ENCODE measurements around the gene POLDIP2. TPM values are rescaled to one million over a fixed set of nuclear protein-coding genes. Genes with fewer than 3 reads are reported as not detected.
A peak's percentile ranks its signal among the peaks of the same experiment; 100 is the strongest.

POLDIP2 gene
- total and polyA plus RNA-seq, 7 experiments from 2014 or later, result 27.9 to 89.3 (median 31.1) TPM

GRCh38 chr17:28347261-28347891 lies 10.0 kb downstream of the POLDIP2 start:
- ChIA-PET POLR2A (interaction anchor here (1.2 to 3.0 kb wide), 3 partner anchors 10 to 12 kb away, joined by 3 to 15 read pairs (median 8); partner anchors contain the start of genes IFT20, POLDIP2 and TNFAIP1), CTCF (no interaction called here)
- Mint-ChIP-seq H3K27me3 (no peaks in the 10 kb centered on the region), H3K27ac (peak overlapping the region in 1 of 9 donors; percentile 2), H3K4me3 (no peak overlapping the region), H3K9me3 (no peaks in the 10 kb centered on the region), H3K4me1 (peaks cover 0 to 4% (median 0%) of the 10 kb centered on the region in 7 donors), H3K36me3 (peaks cover 0 to 31% (median 19%) of the 10 kb centered on the region in 5 donors)
- Histone ChIP-seq H3K4me3 (ENCODE audit: low read length) (no peak overlapping the region), H3K27ac (ENCODE audit: low read depth, low read length) (no peak overlapping the region), H3K9me3 (ENCODE audit: control insufficient read depth in 2 of 3, low read length in 3 of 3) (no peaks in the 10 kb centered on the region), H3K27me3 (ENCODE audit: control insufficient read depth in 2 of 2, insufficient read depth in 2 of 2, low read length in 2 of 2) (no peaks in the 10 kb centered on the region), H3K4me1 (ENCODE audit: control insufficient read depth in 2 of 2, insufficient read depth in 2 of 2, low read length in 2 of 2) (no peaks in the 10 kb centered on the region), H3K36me3 (ENCODE audit: control insufficient read depth in 2 of 3, insufficient read depth in 3 of 3, low read length in 3 of 3) (peaks cover 15 to 97% (median 22%) of the 10 kb centered on the region in 3 experiments)
- ATAC-seq (no peak), DNase-seq (no peak)
- intact Hi-C loops (cut with micrococcal nuclease), result no loop called here

- Mint-ChIP-seq H3K27ac (peak overlapping the region in 1 of 9 donors; percentile 45), H3K4me1 (peaks cover 0 to 4% (median 0%) of the 10 kb centered on the region in 7 donors)
- POLR2A ChIA-PET, result interaction anchor here (1.2 to 3.0 kb wide), 4 partner anchors 9 to 11 kb away, joined by 3 to 15 read pairs (median 6); partner anchors contain the start of genes IFT20, POLDIP2 and TNFAIP1
Measured at GRCh38 chr17:28346746-28347246, 10.5 kb downstream of the POLDIP2 start.

DNA sequence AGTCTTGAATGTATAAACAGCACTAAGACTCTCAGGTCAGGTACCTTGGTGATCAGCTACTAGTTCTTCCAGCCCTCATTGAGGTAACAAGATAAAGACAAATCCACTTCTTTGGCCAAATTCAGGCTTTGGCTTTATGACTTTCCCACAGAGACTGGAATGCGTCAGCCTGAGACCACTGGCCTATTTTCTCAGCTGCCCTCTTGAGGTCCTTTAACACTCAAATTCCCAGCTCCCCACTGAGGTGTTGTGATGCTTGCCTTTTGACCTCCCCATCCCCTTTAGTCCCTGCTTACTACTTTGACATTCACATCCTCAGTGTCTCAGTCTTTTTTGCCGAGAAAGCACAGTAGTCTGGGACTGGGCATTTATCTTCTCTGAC lies 11.1 kb downstream of the POLDIP2 start:
- Histone ChIP-seq H3K4me1 (ENCODE audit: control insufficient read depth in 2 of 2, insufficient read depth in 2 of 2, low read length in 2 of 2) (no peaks in the 10 kb centered on the region), H3K27ac (ENCODE audit: low read depth, low read length) (no peak overlapping the region), H3K9me3 (ENCODE audit: control insufficient read depth in 2 of 3, low read length in 3 of 3) (no peaks in the 10 kb centered on the region), H3K36me3 (ENCODE audit: control insufficient read depth in 2 of 3, insufficient read depth in 3 of 3, low read length in 3 of 3) (peaks cover 13 to 98% (median 21%) of the 10 kb centered on the region in 3 experiments), H3K27me3 (ENCODE audit: control insufficient read depth in 2 of 2, insufficient read depth in 2 of 2, low read length in 2 of 2) (no peaks in the 10 kb centered on the region), H3K4me3 (ENCODE audit: low read length) (no peak overlapping the region)
- DNase-seq (no peak), ATAC-seq (no peak)
- ChIA-PET CTCF (no interaction called here), POLR2A (interaction anchor here (0.9 to 1.8 kb wide), 3 partner anchors 10 to 11 kb away, joined by 3 to 8 read pairs (median 3); partner anchors contain the start of genes IFT20, POLDIP2 and TNFAIP1)
- Mint-ChIP-seq H3K4me3 (no peak overlapping the region), H3K27me3 (no peaks in the 10 kb centered on the region), H3K36me3 (peaks cover 4 to 43% (median 11%) of the 10 kb centered on the region in 5 donors), H3K4me1 (peaks cover 0 to 4% (median 0%) of the 10 kb centered on the region in 7 donors), H3K27ac (peak overlapping the region in 3 of 9 donors; percentile 2 to 45 (median 5)), H3K9me3 (no peaks in the 10 kb centered on the region)
- intact Hi-C loops (cut with micrococcal nuclease), result no loop called here

More at GRCh38 chr17:28346746-28347246, 10.5 kb downstream of the POLDIP2 start:
- Mint-ChIP-seq H3K27me3 (no peaks in the 10 kb centered on the region), H3K9me3 (no peaks in the 10 kb centered on the region), H3K36me3 (peaks cover 4 to 36% (median 17%) of the 10 kb centered on the region in 5 donors), H3K4me3 (no peak overlapping the region)
- DNase-seq, result no peak
- H3K27ac ChIP-seq (ENCODE audit: low read depth, low read length), result no peak overlapping the region
- CTCF ChIA-PET, result no interaction called here
- no peaks in the 10 kb centered on the region for H3K9me3 ChIP-seq (ENCODE audit: control insufficient read depth in 2 of 3, low read length in 3 of 3)
- peaks cover 16 to 98% (median 19%) of the 10 kb centered on the region in 3 experiments for H3K36me3 ChIP-seq (ENCODE audit: control insufficient read depth in 2 of 3, insufficient read depth in 3 of 3, low read length in 3 of 3)
- no peaks in the 10 kb centered on the region for H3K27me3 ChIP-seq (ENCODE audit: control insufficient read depth in 2 of 2, insufficient read depth in 2 of 2, low read length in 2 of 2)
- no peak overlapping the region for H3K4me3 ChIP-seq (ENCODE audit: low read length)
- H3K4me1 ChIP-seq (ENCODE audit: control insufficient read depth in 2 of 2, insufficient read depth in 2 of 2, low read length in 2 of 2), result no peaks in the 10 kb centered on the region
- intact Hi-C loops (cut with micrococcal nuclease), result no loop called here
- no peak for ATAC-seq

DNA sequence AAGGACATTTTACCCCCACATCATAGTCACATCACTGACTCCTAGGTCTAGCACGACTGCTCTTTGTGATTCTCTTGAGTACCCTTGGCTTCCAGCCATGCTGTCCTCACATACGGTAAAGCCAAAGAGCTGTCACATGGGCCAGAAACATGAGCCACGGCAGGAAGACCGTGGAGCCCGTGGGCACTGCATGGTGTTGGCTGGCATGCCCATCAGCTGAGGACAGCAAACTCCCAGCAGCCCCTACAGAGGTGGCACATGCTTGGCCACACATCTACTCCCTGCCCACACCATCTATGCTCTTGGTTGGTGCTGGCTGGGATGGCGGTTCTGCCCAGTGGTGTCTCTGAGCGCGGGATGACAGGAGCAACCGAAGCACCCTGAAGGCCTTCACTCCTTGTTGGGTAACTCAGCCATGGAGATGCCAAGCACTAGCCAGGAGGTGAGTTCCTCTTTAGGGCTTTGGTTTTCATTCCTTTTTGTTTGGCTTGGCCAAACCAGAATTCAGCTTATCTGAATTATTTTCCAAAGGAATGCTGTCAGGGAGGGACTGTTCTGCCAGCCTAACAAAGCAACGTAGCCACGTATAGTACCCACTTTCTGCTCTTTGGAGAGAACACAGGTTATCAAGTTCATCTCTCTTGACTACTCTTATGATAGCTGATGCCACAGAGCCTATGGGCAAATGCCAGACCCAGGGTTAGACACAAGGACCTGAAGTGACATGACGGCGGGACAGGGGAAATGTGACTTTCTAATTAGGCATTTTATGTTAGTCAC lies 11.7 kb downstream of the POLDIP2 start:
- Mint-ChIP-seq H3K4me1 (peaks cover 0 to 4% (median 0%) of the 10 kb centered on the region in 7 donors), H3K9me3 (no peaks in the 10 kb centered on the region), H3K4me3 (no peak overlapping the region), H3K27ac (peak overlapping the region in 2 of 9 donors; percentile 54 to 59), H3K36me3 (peaks cover 3 to 42% (median 7%) of the 10 kb centered on the region in 5 donors), H3K27me3 (no peaks in the 10 kb centered on the region)
- Histone ChIP-seq H3K27me3 (ENCODE audit: control insufficient read depth in 2 of 2, insufficient read depth in 2 of 2, low read length in 2 of 2) (no peaks in the 10 kb centered on the region), H3K36me3 (ENCODE audit: control insufficient read depth in 2 of 3, insufficient read depth in 3 of 3, low read length in 3 of 3) (peaks cover 8 to 98% (median 19%) of the 10 kb centered on the region in 3 experiments), H3K27ac (ENCODE audit: low read depth, low read length) (no peak overlapping the region), H3K4me3 (ENCODE audit: low read length) (no peak overlapping the region), H3K9me3 (ENCODE audit: control insufficient read depth in 2 of 3, low read length in 3 of 3) (no peaks in the 10 kb centered on the region), H3K4me1 (ENCODE audit: control insufficient read depth in 2 of 2, insufficient read depth in 2 of 2, low read length in 2 of 2) (no peaks in the 10 kb centered on the region)
- DNase-seq (no peak), ATAC-seq (no peak)
- intact Hi-C loops (cut with micrococcal nuclease), result no loop called here
- ChIA-PET POLR2A (interaction anchor here (0.9 to 1.8 kb wide), 3 partner anchors 10 to 12 kb away, joined by 3 to 8 read pairs (median 3); partner anchors contain the start of genes IFT20, POLDIP2 and TNFAIP1), CTCF (no interaction called here)

- Mint-ChIP-seq H3K4me1 (peaks cover 0 to 4% (median 0%) of the 10 kb centered on the region in 7 donors), H3K9me3 (no peaks in the 10 kb centered on the region), H3K27ac (peak overlapping the region in 1 of 9 donors; percentile 43), H3K36me3 (peaks cover 0 to 40% (median 4%) of the 10 kb centered on the region in 5 donors), H3K4me3 (no peak overlapping the region), H3K27me3 (no peaks in the 10 kb centered on the region)
- intact Hi-C loops (cut with micrococcal nuclease), result no loop called here
- no peak for DNase-seq
- POLR2A ChIA-PET, result interaction anchor here (0.6 to 1.0 kb wide), 2 partner anchors 13 to 131 kb away, joined by 3 read pairs; partner anchors contain the start of gene POLDIP2
- H3K36me3 ChIP-seq (ENCODE audit: control insufficient read depth in 2 of 3, insufficient read depth in 3 of 3, low read length in 3 of 3), result peaks cover 3 to 98% (median 15%) of the 10 kb centered on the region in 3 experiments
- CTCF ChIA-PET, result no interaction called here
- ATAC-seq, result no peak
- H3K4me3 ChIP-seq (ENCODE audit: low read length), result no peak overlapping the region
- H3K27ac ChIP-seq (ENCODE audit: low read depth, low read length), result no peak overlapping the region
- H3K9me3 ChIP-seq (ENCODE audit: control insufficient read depth in 2 of 3, low read length in 3 of 3), result no peaks in the 10 kb centered on the region
- H3K4me1 ChIP-seq (ENCODE audit: control insufficient read depth in 2 of 2, insufficient read depth in 2 of 2, low read length in 2 of 2), result no peaks in the 10 kb centered on the region
- no peaks in the 10 kb centered on the region for H3K27me3 ChIP-seq (ENCODE audit: control insufficient read depth in 2 of 2, insufficient read depth in 2 of 2, low read length in 2 of 2)
Measured at GRCh38 chr17:28344435-28344901, 12.9 kb downstream of the POLDIP2 start.

- H3K4me1 Mint-ChIP-seq, result peaks cover 0 to 7% (median 0%) of the 10 kb centered on the region in 7 donors
- CTCF ChIA-PET, result no interaction called here
- H3K4me3 Mint-ChIP-seq, result no peak overlapping the region
- H3K4me3 ChIP-seq (ENCODE audit: low read length), result no peak overlapping the region
- no peaks in the 10 kb centered on the region for H3K27me3 ChIP-seq (ENCODE audit: control insufficient read depth in 2 of 2, insufficient read depth in 2 of 2, low read length in 2 of 2)
- no peaks in the 10 kb centered on the region for H3K9me3 ChIP-seq (ENCODE audit: control insufficient read depth in 2 of 3, low read length in 3 of 3)
- H3K36me3 Mint-ChIP-seq, result peaks cover 0 to 40% (median 4%) of the 10 kb centered on the region in 5 donors
- no peak overlapping the region for H3K27ac ChIP-seq (ENCODE audit: low read depth, low read length)
- ATAC-seq (no peak), DNase-seq (no peak)
- POLR2A ChIA-PET, result interaction anchor here (0.6 to 1.0 kb wide), 2 partner anchors 13 to 132 kb away, joined by 3 read pairs; partner anchors contain the start of gene POLDIP2
- H3K9me3 Mint-ChIP-seq, result no peaks in the 10 kb centered on the region
- H3K27ac Mint-ChIP-seq, result peak overlapping the region in 3 of 9 donors; percentile 31 to 62 (median 43)
- H3K4me1 ChIP-seq (ENCODE audit: control insufficient read depth in 2 of 2, insufficient read depth in 2 of 2, low read length in 2 of 2), result no peaks in the 10 kb centered on the region
- no peaks in the 10 kb centered on the region for H3K27me3 Mint-ChIP-seq
- H3K36me3 ChIP-seq (ENCODE audit: control insufficient read depth in 2 of 3, insufficient read depth in 3 of 3, low read length in 3 of 3), result peaks cover 3 to 97% (median 14%) of the 10 kb centered on the region in 3 experiments
- intact Hi-C loops (cut with micrococcal nuclease), result no loop called here
Measured at GRCh38 chr17:28344011-28344410, 13.3 kb downstream of the POLDIP2 start.
